NK-92 (cell line): ENCODE data around the gene CAGE1.
"Not testable (repeated sequence)": the region's sequence is repeated elsewhere in the genome, so short reads cannot be mapped to it uniquely, and the experiment has no call there.

Source experiments
- DNase-seq: peaks from one replicate; lab custom pipeline; 2025; ENCODE audit not compliant: unreplicated experiment; lab: John Stamatoyannopoulos, UW

The CAGE1 gene

DNA sequence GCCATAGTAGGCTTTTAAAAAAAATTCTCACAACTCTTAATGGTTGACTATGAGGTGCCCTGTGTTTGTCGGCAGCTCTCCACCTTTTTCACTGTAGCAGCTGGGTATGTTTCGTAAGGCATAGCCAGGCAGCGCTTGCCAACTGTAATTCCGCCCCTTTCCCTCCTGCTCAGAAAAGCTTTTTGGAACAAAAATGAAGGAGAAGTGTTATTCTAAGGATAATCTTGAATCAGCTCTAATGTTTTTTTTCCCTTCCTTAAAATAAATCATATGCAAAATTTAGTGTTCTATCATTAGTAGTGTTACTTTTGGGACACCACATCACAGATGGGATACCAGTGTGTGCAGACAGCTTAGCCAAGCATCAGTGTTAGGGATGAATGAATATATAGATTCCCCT lies 21.3 kb upstream of the CAGE1 start:
- no peak for DNase-seq

- DNase-seq, result no peak
These were observed 20.2 kb upstream of the CAGE1 start for GRCh38 chr6:7409740-7410139.

DNA sequence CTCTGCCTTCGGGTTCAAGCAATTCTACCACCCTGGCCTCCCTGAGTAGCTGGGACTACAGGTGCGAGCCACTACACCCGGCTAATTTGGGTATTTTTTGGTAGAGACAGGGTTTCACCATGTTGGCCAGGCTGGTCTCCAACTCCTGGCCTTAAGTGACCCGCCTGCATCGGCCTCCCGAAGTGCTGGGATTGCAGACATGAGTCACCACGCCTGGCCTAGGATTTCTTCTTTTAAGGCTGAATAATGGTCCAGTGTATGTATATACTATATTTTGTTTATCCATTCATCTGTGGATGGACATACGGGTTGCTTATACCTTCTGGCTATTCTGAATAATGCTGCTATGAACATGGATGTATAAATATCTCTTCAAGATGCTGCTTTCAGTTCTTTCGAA lies 17.2 kb upstream of the CAGE1 start:
- DNase-seq, result no peak

- DNase-seq, result no peak
These were observed 15.0 kb upstream of the CAGE1 start for GRCh38 chr6:7404546-7404945.

GRCh38 chr6:7402716-7403115 lies 13.2 kb upstream of the CAGE1 start:
- no peak for DNase-seq

DNA sequence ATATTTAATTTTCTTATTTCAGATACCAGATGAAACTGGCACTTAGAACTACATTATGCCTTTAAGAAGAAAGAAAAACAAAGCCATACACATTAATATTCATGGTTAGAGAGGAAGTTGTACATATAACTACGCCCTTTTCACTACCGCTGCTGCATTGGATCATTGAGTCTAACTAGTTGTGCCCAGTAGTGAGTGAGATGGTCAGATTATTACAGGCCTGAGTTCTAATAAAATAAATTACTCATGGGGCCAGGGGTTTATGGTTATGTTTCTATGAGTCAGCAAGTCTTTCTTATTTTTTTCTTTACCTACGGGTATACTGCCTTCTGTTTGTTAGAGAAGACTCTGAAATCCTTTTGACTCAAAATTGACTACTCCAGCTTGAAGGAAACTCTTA lies 11.5 kb upstream of the CAGE1 start:
- no peak for DNase-seq

GRCh38 chr6:7392402-7392801 lies 2.9 kb upstream of the CAGE1 start:
- no peak for DNase-seq

GRCh38 chr6:7391151-7391550 lies 1.6 kb upstream of the CAGE1 start:
- no peak for DNase-seq

GRCh38 chr6:7390226-7390878 lies 810 bp upstream of the CAGE1 start:
- no peak for DNase-seq

- no peak for DNase-seq
These were observed 436 bp downstream of the CAGE1 start for GRCh38 chr6:7389162-7389450.

GRCh38 chr6:7381092-7381491 lies 8.4 kb downstream of the CAGE1 start:
- DNase-seq, result no peak

GRCh38 chr6:7378740-7379139 lies 10.8 kb downstream of the CAGE1 start:
- no peak for DNase-seq

GRCh38 chr6:7377961-7378360 lies 11.6 kb downstream of the CAGE1 start:
- no peak for DNase-seq

GRCh38 chr6:7373739-7374138 lies 15.8 kb downstream of the CAGE1 start:
- DNase-seq, result no peak

DNA sequence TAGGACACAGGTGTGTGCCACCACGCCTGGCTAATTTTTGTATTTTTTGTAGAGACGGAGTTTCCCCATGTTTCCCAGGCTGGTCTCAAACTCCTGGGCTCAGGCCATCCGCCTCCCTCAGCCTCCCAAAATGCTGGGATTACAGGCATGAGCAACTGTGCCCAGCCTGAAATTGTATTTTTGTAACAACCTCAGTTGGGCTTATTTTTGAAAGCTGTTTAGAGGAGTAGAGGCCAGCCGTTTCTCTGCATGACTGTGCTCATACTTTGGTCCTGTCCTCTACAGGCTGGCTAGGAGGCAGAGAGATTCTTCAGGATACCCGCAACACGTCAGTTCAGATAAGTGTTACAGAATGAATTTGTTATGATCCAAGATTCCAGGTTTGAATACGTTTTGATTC lies 22.1 kb downstream of the CAGE1 start:
- no peak for DNase-seq

- DNase-seq, result not testable (repeated sequence)
These were observed 37.6 kb downstream of the CAGE1 start for GRCh38 chr6:7351916-7352315.

GRCh38 chr6:7350591-7350990 lies 39.0 kb downstream of the CAGE1 start:
- not testable (repeated sequence) for DNase-seq

GRCh38 chr6:7347551-7347997 lies 42.0 kb downstream of the CAGE1 start:
- not testable (repeated sequence) for DNase-seq

DNA sequence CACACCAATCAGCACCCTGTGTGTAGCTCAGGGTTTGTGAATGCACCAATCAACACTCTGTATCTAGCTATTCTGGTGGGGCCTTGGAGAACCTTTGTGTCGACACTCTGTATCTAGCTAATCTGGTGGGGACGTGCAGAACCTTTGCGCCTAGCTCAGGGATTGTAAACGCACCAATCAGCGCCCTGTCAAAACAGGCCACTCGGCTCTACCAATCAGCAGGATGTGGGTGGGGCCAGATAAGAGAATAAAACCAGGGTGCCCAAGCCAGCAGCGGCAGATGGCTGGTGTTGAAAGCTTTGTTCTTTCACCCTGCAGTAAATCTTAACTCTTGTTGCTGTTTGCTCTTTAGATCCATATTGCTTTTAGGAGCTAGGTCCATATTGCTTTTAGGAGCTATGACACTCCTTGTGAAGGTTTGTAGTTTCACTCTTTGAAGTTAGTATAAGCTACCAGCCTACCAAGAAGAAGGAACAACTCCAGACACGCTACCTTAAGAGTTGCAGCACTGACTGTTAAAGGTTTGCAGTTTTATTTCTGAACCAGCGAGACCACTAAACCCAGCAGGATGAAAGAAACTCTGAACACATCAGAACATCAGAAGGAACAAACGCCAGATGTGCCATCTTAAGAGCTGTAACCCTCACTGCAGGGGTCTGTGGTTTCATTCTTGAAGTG lies 44.6 kb downstream of the CAGE1 start:
- not testable (repeated sequence) for DNase-seq

- no peak for DNase-seq
These were observed 45.7 kb downstream of the CAGE1 start for GRCh38 chr6:7343546-7344475.

GRCh38 chr6:7341989-7342742 lies 47.4 kb downstream of the CAGE1 start:
- no peak for DNase-seq
